GM11168 (cell line): ENCODE results near the gene UAP1L1.

Source experiments
- in situ Hi-C: fragments of 300-500 bp; cut with MboI; formaldehyde crosslinking; loops from one replicate; pipeline ENCODE4 v1.12.0; 2022; ENCODE audit warnings: low sequenced_read_pairs; ENCODE audit not compliant: unreplicated experiment

UAP1L1 gene

GRCh38 chr9:137071282-137071681 lies 6.0 kb upstream of the UAP1L1 start:
- in situ Hi-C loops, result no loop called here

- in situ Hi-C loops, result no loop called here
These were observed 3.3 kb upstream of the UAP1L1 start for GRCh38 chr9:137073992-137074399.

- in situ Hi-C loops, result no loop called here
These were observed 2.6 kb upstream of the UAP1L1 start for GRCh38 chr9:137074657-137075274.

GRCh38 chr9:137075275-137075775 lies 2.0 kb upstream of the UAP1L1 start:
- in situ Hi-C loops, result no loop called here

- in situ Hi-C loops, result no loop called here
These were observed 694 bp upstream of the UAP1L1 start for GRCh38 chr9:137076636-137077009.

- in situ Hi-C loops, result no loop called here
These were observed 709 bp downstream of the UAP1L1 start for GRCh38 chr9:137077758-137078693.

GRCh38 chr9:137078701-137079400 lies 1.5 kb downstream of the UAP1L1 start:
- in situ Hi-C loops, result no loop called here

GRCh38 chr9:137079401-137079787 lies 2.1 kb downstream of the UAP1L1 start:
- in situ Hi-C loops, result no loop called here

- in situ Hi-C loops, result no loop called here
These were observed 3.2 kb downstream of the UAP1L1 start for GRCh38 chr9:137080260-137081122.

GRCh38 chr9:137082222-137082924 lies 5.1 kb downstream of the UAP1L1 start:
- in situ Hi-C loops, result no loop called here

GRCh38 chr9:137082925-137083290 lies 5.6 kb downstream of the UAP1L1 start:
- in situ Hi-C loops, result no loop called here

- in situ Hi-C loops, result no loop called here
These were observed 6.2 kb downstream of the UAP1L1 start for GRCh38 chr9:137083394-137084004.

- in situ Hi-C loops, result no loop called here
These were observed 7.2 kb downstream of the UAP1L1 start for GRCh38 chr9:137084526-137084925.

- in situ Hi-C loops, result no loop called here
These were observed 8.7 kb downstream of the UAP1L1 start for GRCh38 chr9:137085920-137086530.

GRCh38 chr9:137086531-137087408 lies 9.5 kb downstream of the UAP1L1 start, which contains the start of gene MAN1B1:
Gene MAN1B1, plus strand, starts transcription at chr9:137086985. Its CDS starts 15 bp downstream, at chr9:137087000.
- in situ Hi-C loops, result no loop called here

GRCh38 chr9:137087409-137087925 lies 10.2 kb downstream of the UAP1L1 start:
- in situ Hi-C loops, result no loop called here

GRCh38 chr9:137088121-137088520 lies 10.8 kb downstream of the UAP1L1 start:
- in situ Hi-C loops, result no loop called here
